Activated CD4-positive, alpha-beta T cell treated with anti-CD3 and anti-CD28 coated beads for 1 hour (primary cell): Measurements from ENCODE around the gene GMEB2.
"Not testable (repeated sequence)": the region's sequence is repeated elsewhere in the genome, so short reads cannot be mapped to it uniquely, and the experiment has no call there.

Source experiments
- DNase-seq: peaks from one replicate; pipeline ENCODE4 v3.0.0-alpha.2; 2020

The GMEB2 gene, protein sequence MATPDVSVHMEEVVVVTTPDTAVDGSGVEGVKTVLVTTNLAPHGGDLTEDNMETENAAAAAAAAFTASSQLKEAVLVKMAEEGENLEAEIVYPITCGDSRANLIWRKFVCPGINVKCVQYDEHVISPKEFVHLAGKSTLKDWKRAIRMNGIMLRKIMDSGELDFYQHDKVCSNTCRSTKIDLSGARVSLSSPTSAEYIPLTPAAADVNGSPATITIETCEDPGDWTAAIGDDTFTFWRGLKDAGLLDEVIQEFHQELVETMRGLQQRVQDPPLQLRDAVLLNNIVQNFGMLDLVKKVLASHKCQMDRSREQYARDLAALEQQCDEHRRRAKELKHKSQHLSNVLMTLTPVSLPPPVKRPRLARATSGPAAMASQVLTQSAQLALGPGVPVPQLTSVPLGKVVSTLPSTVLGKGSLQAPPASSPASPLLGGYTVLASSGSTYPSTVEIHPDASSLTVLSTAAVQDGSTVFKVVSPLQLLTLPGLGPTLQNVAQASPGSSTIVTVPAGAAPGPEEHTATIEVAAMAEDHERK

DNA sequence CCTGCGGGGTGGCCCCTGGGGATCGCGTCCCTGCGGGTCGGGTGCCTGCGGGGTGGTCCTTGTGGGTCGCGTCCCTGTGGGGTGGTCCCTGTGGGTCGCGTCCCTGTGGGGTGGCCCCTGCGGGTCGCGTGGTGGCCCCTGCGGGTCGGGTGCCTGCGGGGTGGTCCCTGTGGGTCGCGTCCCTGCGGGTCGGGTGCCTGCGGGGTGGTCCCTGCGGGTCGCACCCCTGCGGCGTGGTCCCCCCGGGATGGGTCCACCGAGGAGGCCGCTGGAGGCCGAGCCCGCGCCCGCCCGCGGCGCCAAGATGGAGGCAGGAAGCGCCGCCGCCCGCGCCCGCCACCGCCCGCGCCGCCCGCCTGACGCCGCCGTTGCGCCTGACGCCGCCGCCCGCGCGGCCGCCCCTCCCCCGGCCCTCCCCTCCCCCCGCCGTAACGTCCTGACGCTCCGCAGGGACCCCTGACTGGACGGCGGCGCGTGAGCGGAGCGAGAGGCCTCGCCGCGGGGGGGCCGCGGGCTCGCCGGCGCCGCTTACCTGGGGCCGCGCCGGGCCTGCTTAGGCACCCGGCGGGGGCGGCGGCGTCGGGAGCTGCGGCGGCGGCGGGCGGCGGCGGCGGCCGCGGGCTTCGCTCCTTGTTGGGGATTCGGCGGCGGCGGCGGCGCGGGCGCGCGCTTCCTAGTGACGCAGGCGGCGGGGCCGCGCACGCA, at the start of gene GMEB2:
GMEB2 (minus strand) TSS at position 678 of the 705 bp plus-strand sequence. CDS start 7,704 bp downstream, outside the sequence.
- DNase-seq = peak; percentile 58

DNA sequence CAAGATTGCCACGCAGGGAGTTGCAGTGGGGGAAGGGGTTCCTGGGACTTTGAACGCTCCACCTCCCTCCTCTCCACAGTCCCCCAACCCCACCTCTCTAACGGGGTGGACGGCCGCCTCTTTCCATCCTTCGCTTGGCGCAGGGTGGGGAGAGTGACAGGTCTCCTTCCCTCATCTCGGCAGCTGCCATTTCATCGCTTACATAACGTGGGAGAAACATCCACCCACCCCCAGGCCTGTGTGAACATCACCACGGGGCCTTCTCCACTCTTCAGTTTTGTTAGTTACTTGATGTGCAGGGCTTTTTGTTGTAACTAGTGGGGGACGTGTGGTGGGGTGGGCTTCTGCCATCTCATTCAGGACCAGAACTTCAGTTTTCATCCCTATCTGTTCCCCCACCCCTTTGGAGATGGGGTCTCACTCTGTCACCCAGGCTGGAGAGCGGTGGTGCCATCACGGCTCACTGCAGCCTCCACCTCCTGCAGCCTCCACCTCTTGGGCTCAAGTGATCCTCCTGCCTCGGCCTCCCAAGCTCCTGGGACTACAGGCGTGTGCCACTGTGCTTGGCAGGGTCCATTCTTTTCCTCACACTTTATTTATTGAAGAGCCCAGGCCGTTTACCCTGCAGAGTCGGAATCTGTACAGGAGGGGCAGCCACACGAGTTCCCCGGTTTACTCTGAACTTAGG, 48.9 kb upstream of the GMEB2 start:
- no peak for DNase-seq

DNA sequence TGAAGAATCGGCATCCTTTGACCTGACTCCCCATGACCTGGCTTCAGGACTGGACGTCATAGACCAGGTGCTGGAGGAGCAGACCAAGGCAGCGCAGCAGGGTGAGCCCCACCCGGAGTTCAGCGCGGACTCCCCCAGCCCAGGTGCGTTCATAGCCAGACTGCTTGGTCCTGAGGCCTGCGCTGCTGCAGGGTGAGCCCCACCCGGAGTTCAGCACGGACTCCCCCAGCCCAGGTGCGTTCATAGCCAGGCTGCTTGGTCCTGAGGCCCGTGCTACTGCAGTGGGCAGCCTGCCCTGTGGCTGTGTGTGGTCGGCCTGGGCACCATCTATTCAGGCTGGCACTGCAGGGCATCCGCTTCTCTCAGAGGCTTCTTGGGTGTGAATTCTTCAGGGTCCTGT, 47.0 kb upstream of the GMEB2 start:
- DNase-seq = no peak

DNA sequence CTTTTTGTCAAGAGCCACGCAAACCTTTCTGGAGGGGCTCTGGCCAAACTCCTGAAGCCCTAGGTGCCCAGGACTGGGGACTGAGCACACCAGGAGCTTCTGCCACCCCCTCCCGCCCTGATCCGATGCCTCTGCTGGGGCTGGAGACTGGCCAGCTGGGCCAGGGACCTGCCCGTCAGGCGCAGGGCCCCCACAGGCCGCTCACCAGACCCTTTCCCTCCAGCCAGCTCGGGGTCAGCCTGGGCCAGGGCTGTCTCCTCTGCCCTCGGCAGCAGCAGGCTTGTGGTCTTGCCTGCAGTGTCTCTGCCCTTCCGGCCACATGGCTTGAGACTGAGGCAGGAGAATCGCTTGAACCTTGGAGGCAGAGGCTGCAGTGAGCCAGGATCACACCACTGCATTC, 45.8 kb upstream of the GMEB2 start:
- DNase-seq = no peak

DNA sequence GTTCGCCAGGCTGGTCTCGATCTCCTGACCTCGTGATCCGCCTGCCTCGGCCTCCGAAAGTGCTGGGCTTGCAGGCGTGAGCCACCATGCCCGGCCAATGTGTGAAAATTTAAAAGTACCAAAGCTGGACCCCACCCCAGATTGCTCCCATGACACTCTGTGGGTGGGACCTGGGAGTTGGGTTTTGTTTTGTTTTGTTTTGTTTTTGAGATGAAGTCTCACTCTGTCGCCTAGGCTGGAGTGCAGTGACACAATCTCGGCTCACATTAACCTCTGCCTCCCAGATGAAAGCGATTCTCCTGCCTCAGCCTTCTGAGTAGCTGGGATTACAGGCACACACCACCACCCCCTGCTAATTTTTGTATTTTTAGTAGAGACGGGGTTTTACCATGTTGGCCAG, 44.8 kb upstream of the GMEB2 start:
- DNase-seq = not testable (repeated sequence)

DNA sequence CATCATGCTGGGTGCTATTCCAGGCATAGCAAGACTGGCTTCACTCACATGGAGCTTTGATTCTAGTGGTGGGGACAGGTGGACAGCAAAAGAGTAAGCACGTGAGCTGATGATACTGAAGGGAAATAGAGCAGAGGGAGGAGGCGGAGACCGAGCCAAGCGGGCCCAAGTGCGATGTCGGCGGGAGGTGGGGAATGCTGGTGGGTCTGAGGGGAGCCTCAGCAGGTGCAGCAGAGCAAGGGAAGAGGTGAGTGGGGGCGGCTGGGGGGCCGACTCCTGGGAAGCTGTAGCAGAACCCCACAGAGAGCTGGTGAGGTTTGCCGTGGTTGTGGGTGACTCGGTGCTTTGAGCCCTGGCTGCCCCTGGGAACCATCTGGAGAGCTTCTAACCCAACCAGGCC, 41.5 kb upstream of the GMEB2 start:
- DNase-seq = no peak

DNA sequence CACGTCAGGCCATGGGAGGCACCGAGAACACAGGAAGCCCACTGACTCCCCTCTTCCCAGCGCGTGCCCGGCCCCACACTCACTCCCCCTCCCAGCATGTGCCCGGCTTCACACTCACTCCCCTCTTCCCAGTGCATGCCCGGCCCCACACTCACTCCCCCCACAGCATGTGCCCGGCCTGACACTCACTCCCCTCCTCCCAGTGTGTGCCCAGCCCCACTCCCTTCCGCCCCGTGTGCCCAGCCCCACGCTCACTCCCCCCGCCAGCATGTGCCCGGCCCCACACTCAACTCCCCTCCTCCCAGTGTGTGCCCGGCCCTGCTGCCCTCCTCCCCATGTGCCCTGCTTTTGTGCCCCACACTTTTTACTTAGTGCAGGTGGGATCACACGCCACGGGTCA, 41.0 kb upstream of the GMEB2 start:
- DNase-seq = no peak

DNA sequence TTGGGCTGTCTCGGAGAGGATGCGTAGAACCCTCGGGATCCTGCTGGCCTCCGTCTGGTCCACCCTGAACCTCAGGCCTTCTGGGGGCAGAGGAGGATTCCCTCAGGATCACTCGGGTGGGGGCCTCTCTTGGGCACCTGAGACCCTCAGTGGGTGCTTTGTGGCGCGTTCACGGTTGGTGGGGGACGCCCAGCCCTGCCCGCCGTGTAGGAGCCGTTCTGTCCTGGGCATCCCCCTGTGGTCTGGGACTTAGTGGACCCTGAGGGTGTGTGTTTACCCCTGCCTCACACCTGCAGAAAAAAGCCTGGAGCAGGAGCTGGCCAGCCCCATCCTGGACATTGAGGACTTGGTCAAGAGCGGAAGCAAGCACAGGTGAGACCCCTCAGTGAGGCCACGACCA, 38.8 kb upstream of the GMEB2 start:
- DNase-seq = no peak

DNA sequence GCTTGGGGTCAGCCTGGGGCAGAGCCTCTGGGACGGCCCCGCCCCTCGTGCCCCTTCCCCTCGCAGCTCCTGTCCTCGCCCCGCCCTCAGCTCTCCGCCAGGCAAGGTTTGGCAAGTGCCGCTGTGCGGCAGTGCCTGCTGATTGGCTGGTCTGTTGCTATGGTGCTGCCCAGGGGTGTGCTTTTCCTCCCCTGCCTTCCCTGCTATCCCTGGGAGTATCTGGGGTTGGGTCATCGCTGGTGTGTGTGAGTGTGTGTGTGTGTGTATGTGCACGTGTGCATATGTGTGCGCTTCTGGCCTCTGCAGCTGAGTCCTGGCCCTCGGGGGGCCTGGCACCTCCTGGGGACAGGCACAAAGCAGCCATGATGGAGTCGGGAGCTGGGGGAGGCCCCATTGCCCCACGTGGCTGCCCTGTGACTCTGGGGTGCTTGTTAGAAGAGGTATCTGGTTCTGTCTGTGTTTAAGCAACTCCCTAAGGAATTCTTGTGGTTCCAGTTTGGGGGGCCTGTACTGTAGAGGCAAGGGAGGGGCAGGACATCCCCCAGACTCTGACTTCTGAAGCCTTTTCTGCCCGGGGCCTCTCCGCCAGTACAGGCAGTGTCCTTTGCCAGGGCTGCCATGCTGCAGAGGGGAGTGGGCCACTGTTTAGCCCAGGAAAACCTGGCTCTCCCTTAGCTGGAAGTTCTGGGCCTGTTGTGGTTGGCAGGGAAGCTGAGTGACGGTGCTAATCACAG, 38.1 kb upstream of the GMEB2 start:
- DNase-seq = no peak

DNA sequence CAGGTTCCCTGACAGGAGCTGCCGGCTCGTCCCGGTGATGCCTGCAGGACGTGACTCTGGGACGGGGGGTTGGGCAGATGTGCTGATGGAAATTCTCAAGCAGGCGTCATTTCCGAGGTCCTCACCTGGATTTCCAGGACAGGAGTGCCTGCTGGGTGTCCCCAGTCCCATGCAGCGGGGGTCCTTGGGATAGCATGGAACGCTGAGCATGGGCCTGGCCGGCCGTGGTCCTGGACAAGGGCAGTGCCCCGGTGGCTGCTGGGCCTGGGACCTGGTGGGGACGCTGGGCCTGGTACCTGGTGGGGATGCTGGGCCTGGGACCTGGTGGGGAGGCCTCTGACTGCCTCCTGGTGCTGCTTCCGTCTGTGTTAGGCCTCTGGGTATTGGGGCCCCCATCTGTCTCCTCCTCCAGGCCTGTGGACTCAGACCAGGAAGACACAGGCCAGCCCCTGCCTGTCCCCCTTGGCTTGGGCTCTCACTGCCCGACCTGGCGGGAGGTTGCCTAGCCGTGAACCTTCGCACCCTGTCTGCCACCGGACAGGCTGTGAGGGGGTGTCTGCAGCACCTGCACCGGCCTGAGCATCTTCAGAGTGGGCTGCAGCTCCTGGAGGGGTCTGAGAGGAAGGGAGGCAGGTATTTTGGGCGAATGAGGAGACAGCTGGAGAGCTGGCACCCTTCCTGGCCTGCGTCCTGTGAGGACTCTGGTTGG, 37.4 kb upstream of the GMEB2 start:
- DNase-seq = no peak

DNA sequence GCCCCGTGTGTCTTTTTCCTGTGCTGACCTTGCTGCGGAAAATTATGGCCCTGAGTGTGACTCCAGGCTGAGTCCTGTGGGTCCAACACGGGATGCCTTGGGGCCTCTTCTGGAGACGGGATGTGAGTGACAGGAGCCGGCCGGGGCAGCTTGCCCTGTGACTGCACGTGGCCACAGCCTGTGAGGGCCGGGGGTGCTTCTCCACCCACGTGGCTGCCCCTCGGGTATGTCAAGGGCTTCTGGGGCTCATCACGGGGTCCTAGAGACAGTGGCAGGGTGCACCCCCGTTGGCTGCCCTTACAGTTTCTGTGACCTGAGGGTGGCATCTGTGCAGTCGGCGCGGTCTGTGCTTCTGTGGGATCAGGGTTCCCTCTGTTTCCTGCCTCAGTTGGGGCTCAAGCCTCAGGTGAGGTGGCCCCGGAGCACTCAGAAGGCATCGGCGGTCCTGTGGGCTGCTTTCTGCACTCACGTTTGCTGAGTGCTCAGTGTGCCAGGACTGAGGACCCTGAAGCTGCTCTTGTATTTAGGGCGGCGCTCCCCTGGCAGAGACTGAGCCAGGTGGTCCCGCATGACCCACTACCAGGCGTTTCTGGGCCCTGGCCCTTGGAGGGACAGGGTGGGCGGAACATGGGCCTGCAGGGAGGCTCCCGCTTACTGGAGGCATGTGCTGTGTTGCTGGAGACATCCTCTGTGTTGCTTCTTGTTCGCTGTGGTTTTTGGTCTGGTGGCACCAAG, 36.6 kb upstream of the GMEB2 start:
- no peak for DNase-seq

DNA sequence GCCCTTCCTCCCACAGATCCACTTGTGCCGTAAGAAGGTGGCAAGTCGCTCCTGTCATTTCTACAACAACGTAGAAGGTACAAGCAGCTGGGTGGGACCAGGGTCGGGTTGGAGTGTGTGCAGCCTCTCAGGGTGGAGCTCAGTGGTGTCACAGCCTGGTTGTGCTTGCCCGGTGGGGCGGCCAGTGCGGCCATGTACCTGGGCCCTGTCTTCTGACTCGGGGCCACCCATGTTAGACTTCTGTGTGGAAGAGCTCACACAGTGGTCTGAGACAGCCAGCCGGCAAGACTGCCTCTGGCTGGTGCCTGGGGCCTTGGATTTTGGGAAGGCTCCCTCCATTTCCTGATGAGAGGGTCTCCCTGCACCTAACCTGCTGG, 35.9 kb upstream of the GMEB2 start:
- no peak for DNase-seq

DNA sequence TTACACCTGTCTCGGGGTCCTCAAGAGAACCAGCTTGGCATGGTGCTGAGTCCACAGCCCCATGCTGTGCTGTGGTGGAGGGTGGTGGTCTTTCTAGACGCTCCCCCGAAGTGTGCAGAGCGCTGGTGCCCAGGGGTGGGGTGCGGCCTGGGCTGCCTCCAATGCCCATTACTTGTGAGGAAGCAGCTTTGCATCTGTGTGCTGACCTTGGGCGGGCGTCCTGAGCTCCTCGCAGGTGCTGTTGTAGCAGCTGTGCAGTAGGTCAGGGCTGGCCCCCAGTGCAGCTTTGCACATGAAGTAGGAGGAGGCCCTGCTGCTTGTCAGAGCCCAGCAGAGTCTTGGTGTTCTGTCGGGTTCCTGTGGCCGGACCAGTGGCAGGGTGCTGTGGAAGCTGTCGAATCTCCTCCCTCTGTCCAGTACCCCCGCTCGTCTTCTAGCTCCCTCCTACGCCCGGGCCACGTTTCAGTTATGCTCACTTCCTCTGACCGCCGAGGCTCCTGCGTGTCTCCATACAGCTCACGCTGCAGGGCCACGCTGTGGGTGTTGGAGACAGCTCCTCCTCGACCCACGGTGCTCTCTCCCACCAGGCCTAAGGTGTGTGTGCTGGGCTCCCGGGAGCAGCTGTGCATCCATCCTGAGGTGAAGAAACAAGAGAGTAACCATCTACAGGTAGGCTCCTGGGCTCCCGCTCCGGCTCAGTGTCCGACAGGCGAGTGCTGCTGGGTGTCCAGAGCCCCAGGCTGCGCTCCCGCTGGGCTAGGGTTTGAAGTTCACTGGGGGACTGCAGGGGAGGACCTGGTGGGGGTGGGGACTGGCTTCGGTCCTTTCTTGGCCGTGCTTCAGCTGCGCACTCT, 35.3 kb upstream of the GMEB2 start:
- no peak for DNase-seq

DNA sequence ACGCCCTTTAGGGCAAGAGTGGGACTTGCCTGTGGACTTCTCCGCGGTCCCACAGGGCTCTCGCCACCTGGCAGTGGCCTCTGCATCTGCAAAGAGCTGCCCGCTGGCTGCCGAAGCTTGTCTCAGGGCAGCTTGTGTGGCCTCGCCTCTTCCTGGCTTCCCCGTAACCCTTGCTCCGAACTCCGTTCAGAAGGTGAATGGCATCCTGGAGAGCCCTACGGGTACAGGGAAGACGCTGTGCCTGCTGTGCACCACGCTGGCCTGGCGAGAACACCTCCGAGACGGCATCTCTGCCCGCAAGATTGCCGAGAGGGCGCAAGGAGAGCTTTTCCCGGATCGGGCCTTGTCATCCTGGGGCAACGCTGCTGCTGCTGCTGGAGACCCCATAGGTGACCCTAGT, 34.2 kb upstream of the GMEB2 start:
- DNase-seq = no peak

DNA sequence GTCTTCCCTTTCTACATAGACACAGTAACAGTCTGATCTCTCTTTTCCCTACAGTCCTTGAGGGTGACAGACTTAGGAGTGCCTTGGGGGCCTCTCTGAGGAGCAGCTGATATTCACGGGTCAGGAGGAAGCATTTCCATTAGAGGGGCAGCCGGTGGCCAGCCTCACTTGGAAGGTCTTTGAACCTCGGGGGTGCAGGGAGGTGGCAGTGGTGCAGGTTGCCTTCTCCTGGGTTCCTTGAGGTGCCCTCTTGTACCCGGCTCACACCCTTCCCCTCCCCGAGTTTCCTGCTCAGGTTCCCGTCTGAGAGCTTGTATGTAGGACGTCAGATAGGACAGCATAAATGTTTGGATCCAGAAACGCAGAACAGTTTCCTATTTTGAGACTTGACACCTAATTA, 33.7 kb upstream of the GMEB2 start:
- no peak for DNase-seq

DNA sequence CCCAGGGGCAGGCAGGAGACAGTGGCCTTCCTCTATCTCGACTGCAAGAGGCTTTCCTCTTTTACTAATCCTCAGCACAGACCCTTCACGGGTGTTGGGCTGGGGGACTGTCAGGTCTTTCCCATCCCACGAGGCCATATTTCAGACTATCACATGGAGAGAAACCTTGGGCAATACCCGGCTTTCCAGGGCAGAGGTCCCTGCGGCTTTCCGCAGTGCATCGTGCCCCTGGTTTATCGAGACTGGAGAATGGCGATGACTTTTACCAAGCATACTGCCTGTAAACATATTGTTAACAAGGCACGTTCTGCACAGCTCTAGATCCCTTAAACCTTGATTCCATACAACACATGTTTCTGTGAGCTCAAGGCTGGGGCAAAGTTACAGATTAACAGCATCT, 33.3 kb upstream of the GMEB2 start:
- not testable (repeated sequence) for DNase-seq

DNA sequence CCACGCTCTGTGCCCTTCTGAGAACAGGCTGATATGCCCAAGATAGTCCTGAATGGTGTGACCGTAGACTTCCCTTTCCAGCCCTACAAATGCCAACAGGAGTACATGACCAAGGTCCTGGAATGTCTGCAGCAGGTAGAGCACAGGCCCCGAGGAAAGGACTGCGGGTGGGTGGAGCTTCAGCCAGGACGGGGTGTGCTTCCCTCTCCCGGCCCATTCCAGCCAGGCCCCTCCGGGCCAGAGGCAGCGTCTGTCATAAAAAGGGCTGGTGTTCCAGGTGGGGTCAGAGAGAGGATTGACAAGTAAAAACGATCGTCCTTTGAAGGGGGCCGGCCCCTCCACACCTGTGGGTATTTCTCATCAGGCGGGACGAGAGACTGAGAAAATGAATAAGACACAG, 32.5 kb upstream of the GMEB2 start:
- no peak for DNase-seq

DNA sequence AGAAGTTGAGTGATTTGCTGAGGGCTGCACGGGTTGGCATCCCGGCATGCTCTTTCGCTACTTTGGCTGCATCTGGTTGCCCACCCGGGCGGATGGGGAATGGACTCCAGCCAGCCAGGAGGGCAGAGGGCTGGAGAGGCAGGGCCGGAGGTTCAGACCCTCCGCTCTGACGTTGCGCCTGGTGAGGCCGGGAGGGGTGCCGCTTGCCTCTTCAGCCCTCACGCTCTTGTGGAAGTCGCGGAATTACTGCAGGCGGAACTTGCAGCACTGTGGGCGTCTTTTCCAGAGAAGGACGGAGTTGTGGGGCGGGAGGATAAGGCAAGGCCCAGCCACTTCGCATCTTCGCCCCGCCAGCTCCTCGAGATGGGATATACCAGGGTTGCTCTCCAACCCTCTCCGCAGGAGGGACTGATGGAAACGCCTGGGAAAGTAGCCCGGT, 31.9 kb upstream of the GMEB2 start:
- no peak for DNase-seq

DNA sequence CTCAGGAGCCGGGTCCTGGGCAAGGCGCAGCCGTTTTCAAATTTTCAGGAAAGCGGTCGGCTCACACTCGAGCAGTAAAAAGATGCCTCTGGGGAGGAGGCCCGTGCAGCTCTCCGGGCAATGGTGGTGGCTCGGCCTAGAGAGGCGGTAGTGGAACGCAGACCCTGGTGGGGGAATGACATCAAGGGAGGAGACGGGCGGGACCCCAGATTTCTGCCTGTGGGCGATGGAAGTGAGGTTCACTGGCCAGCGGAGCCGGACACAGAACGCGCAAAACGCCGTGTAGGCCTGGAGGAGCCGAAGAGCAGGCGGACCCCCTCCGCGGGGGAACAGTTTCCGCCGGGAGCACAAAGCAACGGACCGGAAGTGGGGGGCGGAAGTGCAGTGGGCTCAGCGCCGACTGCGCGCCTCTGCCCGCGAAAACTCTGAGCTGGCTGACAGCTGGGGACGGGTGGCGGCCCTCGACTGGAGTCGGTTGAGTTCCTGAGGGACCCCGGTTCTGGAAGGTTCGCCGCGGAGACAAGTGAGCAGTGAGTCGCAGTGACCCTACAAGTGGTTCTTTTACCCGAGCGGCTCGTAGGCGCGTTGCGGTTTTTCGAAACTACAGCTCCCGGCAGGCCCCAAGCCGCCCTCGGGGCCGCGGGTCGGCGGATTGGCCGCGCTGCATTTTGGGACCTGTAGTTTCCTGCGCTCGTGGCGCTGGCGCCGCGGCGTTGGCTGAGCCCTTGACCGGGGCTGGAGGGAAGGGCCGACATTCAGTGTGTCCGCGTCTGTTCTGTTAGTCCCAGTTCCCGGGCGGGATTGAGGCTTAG, 31.2 kb upstream of the GMEB2 start, which contains the start of gene RTEL1:
RTEL1 (plus strand) TSS at position 376 of the 812 bp plus-strand sequence. CDS start 1,091 bp downstream, outside the sequence.
- DNase-seq = peak; percentile 83
